HG02763 (cell line): ENCODE data around the gene RHOB.
A peak's percentile ranks its signal among the peaks of the same experiment; 100 is the strongest.

Experiments
- ATAC-seq: cut with Tn5 transposase; IDR thresholded peaks from one replicate; pipeline ENCODE4 v1.9.1; 2021; ENCODE audit warnings: mild to moderate bottlenecking, moderate library complexity; ENCODE audit not compliant: unreplicated experiment

RHOB gene

GRCh38 chr2:20436716-20437470, 10.0 kb upstream of the RHOB start:
- ATAC-seq = no peak

GRCh38 chr2:20438334-20439192, 8.3 kb upstream of the RHOB start:
- ATAC-seq = no peak

GRCh38 chr2:20439193-20439475, 7.7 kb upstream of the RHOB start:
- no peak for ATAC-seq

DNA sequence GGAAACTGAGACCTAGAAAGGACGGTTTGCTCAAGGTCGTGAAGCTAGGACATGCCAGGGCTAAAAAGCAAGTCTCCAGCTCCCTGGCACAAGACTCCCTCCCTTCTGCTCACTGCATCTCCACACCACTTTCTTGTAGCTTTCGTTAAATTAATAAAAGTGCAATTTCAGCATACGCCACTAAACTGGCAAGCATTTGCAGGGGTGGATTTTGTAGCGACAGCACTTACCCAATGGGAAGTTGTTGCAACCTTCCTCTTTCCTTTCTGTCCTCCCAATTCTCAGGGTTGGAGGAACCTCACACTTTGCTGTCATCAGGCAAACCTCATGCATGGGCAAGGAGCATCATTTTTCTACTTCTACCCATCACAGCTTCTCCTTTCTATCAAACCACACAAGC, 7.4 kb upstream of the RHOB start:
- ATAC-seq = no peak

- no peak for ATAC-seq
Observed at GRCh38 chr2:20440001-20440560, 6.8 kb upstream of the RHOB start.

DNA sequence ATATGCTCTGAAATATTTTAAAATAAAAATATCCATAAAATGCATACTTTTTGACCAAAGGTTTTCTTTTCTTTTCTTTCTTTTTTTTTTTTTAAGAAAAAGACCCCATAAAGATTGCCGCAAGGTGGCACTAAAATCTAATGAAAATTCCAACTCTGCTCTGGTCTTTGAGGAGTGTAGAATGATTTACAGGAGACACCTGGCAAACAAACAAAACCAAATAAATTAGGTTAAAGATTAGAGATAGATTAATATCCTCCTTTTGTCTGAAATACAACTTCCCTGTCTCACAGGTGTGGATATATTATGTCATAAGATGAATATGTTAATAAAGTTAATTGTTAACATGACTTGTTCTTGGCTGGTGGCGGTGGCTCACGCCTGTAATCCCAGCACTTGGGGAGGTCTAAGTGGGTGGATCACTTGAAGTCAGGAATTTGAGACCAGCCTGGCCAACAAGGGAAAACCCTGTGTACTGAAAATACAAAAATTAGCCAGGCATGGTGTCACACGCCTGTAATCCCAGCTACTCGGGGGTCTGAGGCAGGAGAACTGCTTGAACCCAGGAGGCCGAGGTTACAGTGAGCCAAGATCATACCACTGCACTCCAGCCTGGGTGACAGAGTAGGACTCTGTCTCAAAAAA, 3.5 kb upstream of the RHOB start:
- no peak for ATAC-seq

DNA sequence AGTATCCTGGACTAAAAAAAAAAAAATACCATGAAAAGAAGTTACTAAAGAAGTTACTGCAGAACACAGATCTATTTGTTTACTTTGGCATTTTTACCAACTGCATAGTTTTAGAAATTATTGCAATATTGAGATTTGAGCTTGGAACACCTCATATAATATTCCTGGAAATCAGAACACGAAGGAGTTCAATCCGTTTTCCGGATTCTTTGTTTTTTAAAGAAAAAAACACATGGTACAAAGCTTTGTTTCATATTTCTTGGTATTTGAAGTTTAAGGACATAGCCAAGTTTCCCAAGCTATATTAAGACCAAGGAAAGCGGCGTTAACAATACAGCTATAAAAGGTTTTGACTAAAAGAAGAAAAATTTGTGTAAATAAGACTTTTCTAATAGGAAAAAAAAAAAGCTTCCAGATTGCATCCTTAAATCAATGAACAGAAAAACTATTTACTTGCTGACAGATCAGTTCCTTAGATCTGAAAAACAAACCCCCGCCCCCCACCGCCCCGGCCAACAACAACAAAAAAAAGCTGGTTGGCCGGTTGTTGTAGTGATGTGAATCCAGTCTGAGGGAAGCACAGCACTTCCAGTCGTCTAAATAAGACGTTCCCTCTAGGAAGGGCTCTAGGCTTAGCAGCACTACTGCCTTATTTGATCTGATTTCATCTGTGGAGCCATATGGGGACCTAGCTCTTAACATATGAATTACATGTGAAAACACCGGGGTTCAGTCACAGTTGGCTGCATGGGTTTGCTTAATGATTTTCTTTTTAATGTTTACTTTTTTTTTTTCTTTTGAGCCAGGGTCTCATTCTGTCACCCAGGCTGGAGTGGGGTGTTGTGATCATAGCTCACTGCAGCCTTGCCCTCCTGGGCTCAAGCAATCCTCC, 2.5 kb upstream of the RHOB start:
- no peak for ATAC-seq

DNA sequence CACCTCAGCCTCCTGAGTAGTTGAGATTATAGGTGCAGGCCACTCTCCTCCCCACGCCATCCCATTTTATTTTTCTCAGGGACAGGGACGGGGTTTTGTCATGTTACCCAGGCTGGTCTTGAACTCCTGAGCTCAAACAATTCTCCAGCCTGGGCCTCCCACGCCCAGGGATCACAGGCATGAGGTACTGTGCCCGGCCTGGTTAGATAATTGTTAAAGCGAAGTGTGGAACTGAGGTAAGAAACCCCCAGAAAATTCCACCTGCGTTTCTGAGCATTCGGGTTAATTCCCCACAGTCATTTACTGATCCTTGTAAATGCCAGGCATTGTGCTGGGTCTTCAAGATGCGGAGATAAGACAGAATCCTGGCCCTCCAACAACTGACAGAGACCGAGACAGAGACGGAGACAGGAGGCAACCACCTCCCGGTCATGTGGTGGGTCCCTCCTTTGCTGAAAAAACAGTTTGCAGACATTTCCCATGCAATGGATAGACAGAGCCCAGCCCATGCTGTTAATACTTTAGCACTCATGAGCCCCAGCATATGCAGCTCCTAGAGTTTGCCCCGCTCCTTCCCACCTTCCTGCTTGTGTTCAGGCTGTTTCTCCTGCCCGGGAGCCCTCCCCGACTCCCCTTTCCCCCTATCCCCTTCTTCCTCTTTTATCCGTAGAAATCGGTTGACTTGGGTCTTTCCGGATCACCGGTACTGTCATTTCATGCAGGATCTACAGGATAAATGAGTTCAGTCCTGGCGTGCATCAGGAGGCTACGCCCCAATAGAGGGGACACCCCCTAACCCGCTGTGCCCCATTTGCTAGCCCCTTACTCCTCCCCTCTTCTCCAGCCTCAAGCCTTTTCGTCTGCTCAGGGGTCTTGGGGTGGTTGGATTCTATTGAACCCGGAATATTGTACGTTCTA, 1.6 kb upstream of the RHOB start:
- ATAC-seq = no peak

DNA sequence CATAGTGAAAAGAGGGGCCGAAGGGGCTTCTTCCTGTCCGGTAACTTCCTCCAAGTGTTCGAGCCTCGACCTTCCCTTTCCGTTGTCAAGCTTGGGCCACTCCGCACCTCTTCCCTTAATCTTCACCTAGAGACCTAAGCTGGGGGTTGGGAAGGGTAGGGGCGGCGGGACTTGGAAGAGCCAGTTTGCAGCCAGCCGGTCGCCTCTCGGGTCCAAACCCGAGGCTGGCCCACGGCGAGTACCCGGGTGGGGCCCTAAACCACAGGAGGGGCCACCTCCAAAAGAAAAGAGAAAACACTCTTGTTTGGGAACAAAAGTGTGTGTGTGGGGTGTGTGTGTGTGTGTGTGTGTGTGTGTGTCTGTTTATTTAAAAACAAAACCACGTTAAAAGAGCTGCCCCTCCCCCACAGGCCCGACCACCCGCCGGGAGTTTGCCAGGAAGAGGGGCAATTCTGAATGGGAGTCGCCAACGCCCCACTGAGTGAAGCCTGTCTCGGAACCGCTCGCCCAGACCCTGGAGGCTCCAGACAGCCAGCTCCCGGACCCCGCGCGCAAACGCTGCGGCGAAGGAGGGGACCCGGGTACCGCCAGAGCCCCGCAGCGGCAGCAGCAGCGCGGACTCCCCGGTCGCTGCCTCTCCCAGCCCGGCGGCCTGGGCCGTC, 488 bp upstream of the RHOB start:
- no peak for ATAC-seq

DNA sequence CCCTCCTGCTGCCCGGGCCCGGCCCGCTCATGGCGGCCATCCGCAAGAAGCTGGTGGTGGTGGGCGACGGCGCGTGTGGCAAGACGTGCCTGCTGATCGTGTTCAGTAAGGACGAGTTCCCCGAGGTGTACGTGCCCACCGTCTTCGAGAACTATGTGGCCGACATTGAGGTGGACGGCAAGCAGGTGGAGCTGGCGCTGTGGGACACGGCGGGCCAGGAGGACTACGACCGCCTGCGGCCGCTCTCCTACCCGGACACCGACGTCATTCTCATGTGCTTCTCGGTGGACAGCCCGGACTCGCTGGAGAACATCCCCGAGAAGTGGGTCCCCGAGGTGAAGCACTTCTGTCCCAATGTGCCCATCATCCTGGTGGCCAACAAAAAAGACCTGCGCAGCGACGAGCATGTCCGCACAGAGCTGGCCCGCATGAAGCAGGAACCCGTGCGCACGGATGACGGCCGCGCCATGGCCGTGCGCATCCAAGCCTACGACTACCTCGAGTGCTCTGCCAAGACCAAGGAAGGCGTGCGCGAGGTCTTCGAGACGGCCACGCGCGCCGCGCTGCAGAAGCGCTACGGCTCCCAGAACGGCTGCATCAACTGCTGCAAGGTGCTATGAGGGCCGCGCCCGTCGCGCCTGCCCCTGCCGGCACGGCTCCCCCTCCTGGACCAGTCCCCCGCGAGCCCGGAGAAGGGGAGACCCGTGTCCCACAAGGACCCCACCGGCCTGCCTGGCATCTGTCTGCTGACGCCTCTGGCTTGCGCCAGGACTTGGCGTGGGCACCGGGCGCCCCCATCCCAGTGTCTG, 767 bp downstream of the RHOB start:
- peak; percentile 9 for ATAC-seq

DNA sequence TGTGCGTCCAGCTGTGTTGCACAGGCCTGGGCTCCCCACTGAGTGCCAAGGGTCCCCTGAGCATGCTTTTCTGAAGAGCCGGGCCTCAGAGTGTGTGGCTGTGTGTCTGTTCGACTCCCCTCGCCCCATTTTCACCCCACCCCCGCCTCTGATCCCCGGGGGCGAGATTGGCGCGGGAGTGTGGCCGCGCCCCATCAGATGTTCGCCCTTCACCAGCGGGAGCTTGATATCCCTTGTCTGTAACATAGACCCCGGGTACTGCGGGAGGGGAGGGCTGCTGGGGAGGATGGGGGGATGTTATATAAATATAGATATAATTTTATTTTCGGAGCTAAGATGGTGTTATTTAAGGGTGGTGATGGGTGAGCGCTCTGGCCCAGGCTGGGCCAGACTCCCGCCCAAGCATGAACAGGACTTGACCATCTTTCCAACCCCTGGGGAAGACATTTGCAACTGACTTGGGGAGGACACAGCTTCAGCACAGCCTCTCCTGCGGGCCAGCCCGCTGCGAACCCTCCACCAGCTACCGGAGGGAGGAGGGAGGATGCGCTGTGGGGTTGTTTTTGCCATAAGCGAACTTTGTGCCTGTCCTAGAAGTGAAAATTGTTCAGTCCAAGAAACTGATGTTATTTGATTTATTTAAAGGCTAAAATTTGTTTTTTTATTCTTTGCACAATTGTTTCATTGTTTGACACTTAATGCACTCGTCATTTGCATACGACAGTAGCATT, 1.5 kb downstream of the RHOB start:
- ATAC-seq = no peak

DNA sequence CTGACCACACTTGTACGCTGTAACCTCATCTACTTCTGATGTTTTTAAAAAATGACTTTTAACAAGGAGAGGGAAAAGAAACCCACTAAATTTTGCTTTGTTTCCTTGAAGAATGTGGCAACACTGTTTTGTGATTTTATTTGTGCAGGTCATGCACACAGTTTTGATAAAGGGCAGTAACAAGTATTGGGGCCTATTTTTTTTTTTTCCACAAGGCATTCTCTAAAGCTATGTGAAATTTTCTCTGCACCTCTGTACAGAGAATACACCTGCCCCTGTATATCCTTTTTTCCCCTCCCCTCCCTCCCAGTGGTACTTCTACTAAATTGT, 2.1 kb downstream of the RHOB start:
- no peak for ATAC-seq

DNA sequence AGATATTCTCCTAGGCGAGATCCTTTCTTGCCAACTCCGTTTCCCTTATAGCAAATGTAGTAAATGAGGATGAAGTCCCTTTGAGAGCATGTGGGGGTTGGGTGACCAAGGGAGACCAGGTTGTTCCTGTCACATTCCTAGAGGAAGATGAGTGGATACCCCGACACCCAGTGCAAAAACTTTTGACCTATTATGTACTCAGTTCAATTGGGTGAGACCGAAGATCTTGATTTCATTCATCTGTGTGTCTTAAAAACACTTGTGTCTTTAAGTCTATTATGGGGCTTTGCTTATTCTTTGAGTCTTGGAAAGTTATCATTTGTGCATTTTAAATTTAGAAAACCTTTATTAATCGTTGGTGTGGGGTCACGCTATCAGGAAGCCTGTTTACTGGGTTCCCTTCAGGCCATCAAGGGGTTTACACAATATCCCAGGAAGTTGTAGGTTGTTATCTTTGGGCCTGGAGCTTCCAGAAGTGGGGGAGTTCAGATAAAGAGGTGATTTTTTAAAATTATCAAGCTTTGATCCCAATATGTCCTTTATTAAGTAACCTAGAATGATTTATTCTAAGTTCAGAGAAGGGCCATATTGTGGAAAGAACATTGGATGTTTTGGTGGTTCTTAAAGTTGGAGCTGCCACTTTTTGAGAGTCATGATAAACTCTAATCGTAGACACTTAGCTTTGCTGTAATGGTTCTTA, 2.8 kb downstream of the RHOB start:
- no peak for ATAC-seq

DNA sequence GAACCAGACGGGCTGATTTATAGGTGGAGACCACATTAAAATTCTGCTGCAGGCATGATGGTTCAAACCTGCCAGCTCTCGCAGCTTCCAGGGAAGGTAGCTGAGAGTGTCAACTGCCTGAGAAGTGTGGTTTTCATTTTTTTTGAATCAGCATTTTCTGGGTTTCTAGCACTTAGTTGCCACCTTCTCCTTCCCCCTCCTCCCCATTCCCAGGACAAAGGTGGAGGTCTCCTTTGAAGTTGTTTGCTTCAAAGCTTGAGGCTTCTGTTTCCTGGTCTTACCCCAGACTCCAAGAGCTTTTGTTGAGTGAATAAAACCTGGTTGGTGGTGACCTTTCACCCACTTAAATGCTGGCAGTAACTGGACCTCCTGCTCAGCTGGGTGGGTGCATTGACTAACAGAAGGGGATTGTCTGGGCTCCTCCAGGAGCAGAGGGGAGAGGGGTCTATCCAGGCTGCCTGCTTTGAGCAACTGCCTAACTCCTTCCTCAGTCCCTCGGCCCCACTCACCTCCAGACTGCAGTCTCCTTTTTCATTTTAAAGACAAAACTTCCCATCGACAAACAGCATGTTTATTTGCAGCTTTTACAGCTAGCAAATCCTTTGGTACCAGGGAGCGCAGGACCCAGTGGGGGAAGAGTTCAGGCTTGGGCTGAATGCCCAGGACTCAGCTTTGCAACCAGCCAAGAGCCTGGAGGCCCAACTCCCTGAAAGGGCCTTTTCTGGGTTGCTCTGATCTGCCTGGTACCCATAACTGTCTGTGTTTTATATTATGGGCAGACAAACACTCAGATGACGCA, 3.5 kb downstream of the RHOB start:
- no peak for ATAC-seq

GRCh38 chr2:20451000-20451290, 4.1 kb downstream of the RHOB start:
- no peak for ATAC-seq

GRCh38 chr2:20451341-20451740, 4.5 kb downstream of the RHOB start:
- no peak for ATAC-seq
